Naive thymus-derived CD8-positive, alpha-beta T cell (primary cell): Measurements from ENCODE around the gene CHAF1B. TPM values are rescaled to one million over a fixed set of nuclear protein-coding genes. Genes with fewer than 3 reads are reported as not detected.
"Not testable (repeated sequence)": the region's sequence is repeated elsewhere in the genome, so short reads cannot be mapped to it uniquely, and the experiment has no call there.

ENCODE experiments used
- ATAC-seq, 2 donors: fragments of 150-1000 bp; cut with Tn5 transposase in 1 of 2; sonication (Bioruptor Pico), chemical (Tn5 transposase) in 1 of 2; 1 replicate in 1 of 2; 2 replicates in 1 of 2; pipeline ENCODE4 v1.10.0; 2021; ENCODE audit warnings: mild to moderate bottlenecking in 2 of 2, moderate library complexity in 2 of 2
- POLR2A ChIA-PET: fragments of 350-600 bp; sonication (Branson Sonifier 250); formaldehyde crosslinking; loops from one replicate; lab custom pipeline; 2021; ENCODE audit warnings: antibody characterized with exemption; lab: Charles Lee
- DNase-seq, 10 donors: peaks; one replicate each; pipeline versions ENCODE4 v3.0.0 to v3.0.0-alpha.2; 2020 to 2022
- H3K27ac Mint-ChIP-seq, 10 donors: one replicate each; pipeline ENCODE4 v1.8.0; 2020 to 2022; ENCODE audit warnings: mild to moderate bottlenecking in 10 of 10, mixed read lengths in 10 of 10, moderate library complexity in 4 of 10, inconsistent platforms in 1 of 10
- H3K27me3 Mint-ChIP-seq, 5 donors: one replicate each; pipeline ENCODE4 v1.8.0; 2021 to 2022; ENCODE audit warnings: mixed read lengths in 5 of 5
- H3K36me3 Mint-ChIP-seq, 3 donors: one replicate each; pipeline ENCODE4 v1.8.0; 2020 to 2022; ENCODE audit warnings: mixed read lengths in 3 of 3, mild to moderate bottlenecking in 2 of 3, inconsistent platforms in 1 of 3
- H3K4me1 Mint-ChIP-seq, 4 donors: one replicate each; pipeline ENCODE4 v1.8.0; 2021 to 2022; ENCODE audit warnings: mixed read lengths in 4 of 4
- H3K4me3 Mint-ChIP-seq, 10 donors: one replicate each; pipeline ENCODE4 v1.8.0; 2020 to 2022; ENCODE audit warnings: mild to moderate bottlenecking in 10 of 10, mixed read lengths in 10 of 10, moderate library complexity in 6 of 10, inconsistent platforms in 1 of 10
- H3K9me3 Mint-ChIP-seq, 9 donors: one replicate each; pipeline ENCODE4 v1.8.0; 2020 to 2022; ENCODE audit warnings: mixed read lengths in 9 of 9, mild to moderate bottlenecking in 3 of 9, inconsistent platforms in 1 of 9, moderate library complexity in 1 of 9
- polyA plus RNA-seq, 3 donors: library from polyadenylated mRNA; unstranded; fragments of 300-500 nt; fragmentation: Illumina TruSeq; gene quantifications; one replicate each; pipeline ENCODE4 v1.2.3, GENCODE V29; 2021
- total RNA-seq, 8 experiments: library from RNA in 2 of 8; stranded (reverse) in 2 of 8; gene quantifications; one replicate each; pipeline ENCODE4 v1.2.3 and lab custom pipeline; 2021 to 2026

CHAF1B gene
- total and polyA plus RNA-seq, 5 experiments from 2014 or later = 0.65 to 2.6 (median 1.1) TPM

DNA sequence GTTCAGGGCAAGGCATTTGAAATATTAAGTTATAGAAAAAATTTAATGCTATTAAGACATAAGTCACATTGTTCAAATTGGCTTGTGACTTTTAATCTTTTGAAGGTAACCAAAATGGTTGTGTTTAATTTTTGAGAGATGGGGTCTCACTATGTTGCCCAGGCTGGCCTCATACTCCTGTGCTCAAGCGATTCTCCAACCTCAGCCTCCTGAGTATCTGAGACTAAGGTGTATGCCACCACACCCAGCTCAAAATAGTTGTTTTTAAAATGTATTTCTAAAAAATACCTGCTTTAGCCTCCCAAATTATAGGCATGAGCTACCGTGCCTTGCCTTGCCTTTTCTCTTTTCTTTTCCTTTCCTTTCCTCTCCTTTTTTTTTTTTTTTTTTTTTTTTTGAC lies 26.0 kb upstream of the CHAF1B start:
- no peaks in the 10 kb centered on the region for H3K27me3 Mint-ChIP-seq
- no peaks in the 10 kb centered on the region for H3K9me3 Mint-ChIP-seq
- peaks cover 10 to 82% (median 16%) of the 10 kb centered on the region in 3 donors for H3K36me3 Mint-ChIP-seq
- DNase-seq (no peak), ATAC-seq (no peak)
- H3K4me1 Mint-ChIP-seq = peaks cover 5 to 13% (median 8%) of the 10 kb centered on the region in 4 donors
- peak overlapping the region in 5 of 10 donors; percentile 14 to 83 (median 63) for H3K27ac Mint-ChIP-seq
- no peak overlapping the region for H3K4me3 Mint-ChIP-seq
- POLR2A ChIA-PET = interaction anchor here (0.7 kb wide), 1 partner anchor 15 kb away, joined by 7 read pairs; no protein-coding TSS in a partner anchor

DNA sequence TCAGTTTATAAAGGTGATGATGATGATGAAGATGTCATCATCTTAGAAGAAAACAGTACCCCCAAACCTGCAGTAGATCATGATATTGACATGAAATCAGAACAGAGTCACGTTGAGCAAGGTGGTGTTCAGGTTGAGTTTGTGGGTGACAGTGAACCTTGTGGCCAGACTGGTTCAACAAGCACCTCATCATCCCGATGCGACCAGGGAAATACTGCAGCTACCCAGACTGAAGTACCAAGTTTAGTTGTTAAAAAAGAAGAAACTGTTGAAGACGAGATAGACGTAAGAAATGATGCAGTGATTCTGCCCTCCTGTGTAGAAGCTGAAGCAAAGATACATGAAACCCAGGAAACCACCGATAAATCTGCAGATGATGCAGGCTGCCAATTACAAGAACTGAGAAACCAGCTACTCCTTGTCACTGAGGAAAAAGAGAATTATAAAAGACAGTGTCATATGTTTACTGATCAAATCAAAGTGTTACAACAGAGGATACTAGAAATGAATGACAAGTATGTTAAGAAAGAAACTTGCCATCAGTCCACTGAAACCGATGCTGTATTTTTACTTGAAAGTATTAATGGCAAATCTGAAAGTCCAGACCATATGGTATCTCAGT lies 16.0 kb upstream of the CHAF1B start:
- peaks cover 0 to 11% (median 0%) of the 10 kb centered on the region in 4 donors for H3K4me1 Mint-ChIP-seq
- ATAC-seq (no peak), DNase-seq (no peak)
- H3K27ac Mint-ChIP-seq = peak overlapping the region in 6 of 10 donors; percentile 16 to 61 (median 30)
- H3K36me3 Mint-ChIP-seq = peaks cover 0 to 98% (median 30%) of the 10 kb centered on the region in 3 donors
- POLR2A ChIA-PET = no interaction called here
- H3K4me3 Mint-ChIP-seq = no peak overlapping the region
- no peaks in the 10 kb centered on the region for H3K27me3 Mint-ChIP-seq
- no peaks in the 10 kb centered on the region for H3K9me3 Mint-ChIP-seq

GRCh38 chr21:36375994-36376393 lies 9.2 kb upstream of the CHAF1B start:
- POLR2A ChIA-PET = no interaction called here
- no peak overlapping the region for H3K27ac Mint-ChIP-seq
- H3K4me1 Mint-ChIP-seq = peaks cover 0 to 4% (median under 1%) of the 10 kb centered on the region in 4 donors
- ATAC-seq (no peak), DNase-seq (no peak)
- peaks cover 4 to 63% (median 18%) of the 10 kb centered on the region in 3 donors for H3K36me3 Mint-ChIP-seq
- H3K27me3 Mint-ChIP-seq = no peaks in the 10 kb centered on the region
- no peak overlapping the region for H3K4me3 Mint-ChIP-seq
- no peaks in the 10 kb centered on the region for H3K9me3 Mint-ChIP-seq

- no peak for DNase-seq
- Mint-ChIP-seq H3K36me3 (peaks cover 4 to 48% (median 14%) of the 10 kb centered on the region in 3 donors), H3K4me3 (no peak overlapping the region), H3K4me1 (peaks cover 0 to 5% (median 0%) of the 10 kb centered on the region in 4 donors), H3K9me3 (no peaks in the 10 kb centered on the region), H3K27me3 (no peaks in the 10 kb centered on the region), H3K27ac (no peak overlapping the region)
- POLR2A ChIA-PET = no interaction called here
- no peak for ATAC-seq
Observed at GRCh38 chr21:36377391-36377842, 7.8 kb upstream of the CHAF1B start.

- POLR2A ChIA-PET = no interaction called here
- H3K4me1 Mint-ChIP-seq = peaks cover 0 to 5% (median 0%) of the 10 kb centered on the region in 4 donors
- DNase-seq = no peak
- H3K4me3 Mint-ChIP-seq = no peak overlapping the region
- no peak for ATAC-seq
- no peaks in the 10 kb centered on the region for H3K27me3 Mint-ChIP-seq
- H3K9me3 Mint-ChIP-seq = no peaks in the 10 kb centered on the region
- peaks cover 4 to 30% (median 7%) of the 10 kb centered on the region in 3 donors for H3K36me3 Mint-ChIP-seq
- peak overlapping the region in 3 of 10 donors; percentile 15 to 31 (median 17) for H3K27ac Mint-ChIP-seq
Observed at GRCh38 chr21:36379251-36379650, 5.9 kb upstream of the CHAF1B start.

- Mint-ChIP-seq H3K4me1 (peaks cover 0 to 12% (median 4%) of the 10 kb centered on the region in 4 donors), H3K27ac (peak overlapping the region in 8 of 10 donors; percentile 14 to 76 (median 52)), H3K9me3 (no peaks in the 10 kb centered on the region), H3K27me3 (no peaks in the 10 kb centered on the region), H3K4me3 (no peak overlapping the region), H3K36me3 (peaks cover 0 to 13% (median 0%) of the 10 kb centered on the region in 3 donors)
- ATAC-seq (no peak), DNase-seq (no peak)
- POLR2A ChIA-PET = interaction anchor here (0.7 kb wide), 1 partner anchor 91 kb away, joined by 4 read pairs; no protein-coding TSS in a partner anchor
Observed at GRCh38 chr21:36381841-36382589, 3.2 kb upstream of the CHAF1B start.

GRCh38 chr21:36382722-36383121 lies 2.5 kb upstream of the CHAF1B start:
- not testable (repeated sequence) for ATAC-seq, H3K36me3 Mint-ChIP-seq, H3K27me3 Mint-ChIP-seq, H3K27ac Mint-ChIP-seq, H3K4me3 Mint-ChIP-seq, DNase-seq, H3K9me3 Mint-ChIP-seq
- POLR2A ChIA-PET = interaction anchor here (0.6 to 0.7 kb wide), 3 partner anchors 91 to 854 kb away, joined by 3 to 5 read pairs (median 4); no protein-coding TSS in a partner anchor
- H3K4me1 Mint-ChIP-seq = peaks cover 0 to 12% (median 6%) of the 10 kb centered on the region in 4 donors

DNA sequence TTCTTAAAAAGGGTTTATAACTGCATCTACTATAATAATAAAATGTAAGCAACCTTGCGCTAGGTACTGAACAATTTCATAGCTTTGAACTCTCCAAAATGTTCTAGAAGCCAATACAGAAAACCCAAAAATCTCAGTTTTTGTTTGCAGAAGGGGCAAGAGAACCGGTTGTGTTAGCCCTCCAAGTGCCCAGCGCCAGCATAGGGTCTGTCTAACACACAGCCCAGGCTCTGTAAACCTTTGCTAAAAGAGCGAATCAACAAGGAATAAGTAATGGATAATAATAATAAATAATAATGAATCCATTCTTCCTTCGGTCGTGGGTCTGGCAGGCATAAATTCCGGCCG lies 333 bp upstream of the CHAF1B start:
- POLR2A ChIA-PET = interaction anchor here (1.2 kb wide), 1 partner anchor 65 kb away, joined by 3 read pairs; the partner anchor contains the start of gene MORC3
- Mint-ChIP-seq H3K9me3 (no peaks in the 10 kb centered on the region), H3K4me3 (peak overlapping the region; percentile 14 to 82 (median 48)), H3K27ac (no peak overlapping the region), H3K27me3 (no peaks in the 10 kb centered on the region), H3K4me1 (peaks cover 0 to 10% (median 6%) of the 10 kb centered on the region in 4 donors), H3K36me3 (no peaks in the 10 kb centered on the region)
- no peak for DNase-seq
- no peak for ATAC-seq

GRCh38 chr21:36386031-36386642 lies 945 bp downstream of the CHAF1B start:
- H3K4me1 Mint-ChIP-seq = peaks cover 0 to 10% (median 6%) of the 10 kb centered on the region in 4 donors
- POLR2A ChIA-PET = no interaction called here
- peak overlapping the region in 3 of 10 donors; percentile 26 to 81 (median 66) for H3K27ac Mint-ChIP-seq
- no peaks in the 10 kb centered on the region for H3K27me3 Mint-ChIP-seq
- no peaks in the 10 kb centered on the region for H3K9me3 Mint-ChIP-seq
- peak overlapping the region; percentile 73 to 87 (median 85) for H3K4me3 Mint-ChIP-seq
- H3K36me3 Mint-ChIP-seq = peaks cover 0 to 1% (median 0%) of the 10 kb centered on the region in 3 donors
- DNase-seq (no peak), ATAC-seq (no peak)

GRCh38 chr21:36388096-36388495 lies 2.9 kb downstream of the CHAF1B start:
- Mint-ChIP-seq H3K9me3 (peaks cover 0 to 4% (median 0%) of the 10 kb centered on the region in 9 donors), H3K36me3 (peaks cover 3 to 7% (median 6%) of the 10 kb centered on the region in 3 donors), H3K27ac (no peak overlapping the region), H3K4me3 (no peak overlapping the region), H3K4me1 (peaks cover 0 to 7% (median 6%) of the 10 kb centered on the region in 4 donors), H3K27me3 (no peaks in the 10 kb centered on the region)
- ATAC-seq (no peak), DNase-seq (no peak)
- POLR2A ChIA-PET = interaction anchor here (0.7 kb wide), 1 partner anchor 602 kb away, joined by 6 read pairs; no protein-coding TSS in a partner anchor

DNA sequence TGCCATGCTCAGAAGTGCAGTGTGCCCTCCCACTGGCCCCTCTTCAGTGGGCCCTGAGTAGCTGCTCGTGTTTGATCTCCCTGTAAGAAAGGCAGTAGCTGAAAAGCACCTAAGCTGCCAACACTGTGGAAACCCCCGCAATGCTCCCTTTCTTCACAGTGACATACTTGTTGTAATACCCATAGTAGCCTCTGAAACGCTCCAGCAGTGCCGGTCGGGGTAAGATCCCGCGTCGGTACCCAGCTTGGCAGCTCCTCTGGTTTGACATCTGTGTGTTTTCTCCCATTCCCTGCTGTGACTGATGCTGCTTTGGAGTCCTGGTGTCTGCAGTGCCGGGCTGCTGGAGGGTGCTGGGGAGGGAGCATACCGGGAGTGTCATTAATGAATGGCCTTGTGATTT lies 3.6 kb downstream of the CHAF1B start:
- ATAC-seq (no peak), DNase-seq (no peak)
- Mint-ChIP-seq H3K4me3 (no peak overlapping the region), H3K27me3 (no peaks in the 10 kb centered on the region), H3K36me3 (peaks cover 5 to 7% (median 6%) of the 10 kb centered on the region in 3 donors), H3K27ac (peak overlapping the region in 2 of 10 donors; percentile 11 to 79), H3K4me1 (peaks cover 0 to 7% (median 6%) of the 10 kb centered on the region in 4 donors), H3K9me3 (peaks cover 0 to 7% (median 0%) of the 10 kb centered on the region in 9 donors)
- POLR2A ChIA-PET = interaction anchor here (0.7 kb wide), 2 partner anchors 14 to 601 kb away, joined by 5 to 6 read pairs; no protein-coding TSS in a partner anchor

GRCh38 chr21:36391649-36392048 lies 6.5 kb downstream of the CHAF1B start:
- POLR2A ChIA-PET = not testable (repeated sequence)

More at GRCh38 chr21:36391649-36392048, 6.5 kb downstream of the CHAF1B start:
- not testable (repeated sequence) for ATAC-seq, H3K27me3 Mint-ChIP-seq, H3K9me3 Mint-ChIP-seq, H3K4me3 Mint-ChIP-seq, H3K4me1 Mint-ChIP-seq, DNase-seq, H3K27ac Mint-ChIP-seq
- peaks cover 6 to 19% (median 16%) of the 10 kb centered on the region in 3 donors for H3K36me3 Mint-ChIP-seq
